GM12872 (cell line): ENCODE results near the gene TMEM117.

ENCODE experiments used
- TF ChIP-seq, protein P1 (sequence below): IDR thresholded peaks from 3 replicates; pipeline ENCODE4 v1.5.1; 2011; ENCODE audit warnings: low read depth, mild to moderate bottlenecking, low read length, moderate library complexity; ENCODE audit not compliant: insufficient read depth

Gene TMEM117

DNA sequence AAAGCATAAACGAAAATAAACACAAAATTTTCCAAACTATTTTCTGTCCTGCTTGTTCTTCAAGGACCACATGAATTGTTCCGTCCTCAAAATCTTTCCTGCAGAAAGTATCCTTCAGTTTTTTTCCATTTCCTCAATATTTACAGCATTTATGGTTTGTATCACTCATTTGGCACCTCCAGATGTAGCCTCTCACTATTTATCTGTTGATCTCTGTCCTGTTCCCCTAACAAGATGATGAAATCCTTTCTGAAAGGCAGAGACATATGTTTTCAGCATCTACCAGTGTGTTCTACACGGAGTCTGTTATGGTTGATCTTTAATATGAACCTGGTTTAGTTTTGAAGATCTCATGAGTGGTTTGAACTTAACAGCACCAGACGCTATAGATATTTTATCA is 550.1 kb downstream of the TMEM117 start:
- TF ChIP-seq, protein P1, sequence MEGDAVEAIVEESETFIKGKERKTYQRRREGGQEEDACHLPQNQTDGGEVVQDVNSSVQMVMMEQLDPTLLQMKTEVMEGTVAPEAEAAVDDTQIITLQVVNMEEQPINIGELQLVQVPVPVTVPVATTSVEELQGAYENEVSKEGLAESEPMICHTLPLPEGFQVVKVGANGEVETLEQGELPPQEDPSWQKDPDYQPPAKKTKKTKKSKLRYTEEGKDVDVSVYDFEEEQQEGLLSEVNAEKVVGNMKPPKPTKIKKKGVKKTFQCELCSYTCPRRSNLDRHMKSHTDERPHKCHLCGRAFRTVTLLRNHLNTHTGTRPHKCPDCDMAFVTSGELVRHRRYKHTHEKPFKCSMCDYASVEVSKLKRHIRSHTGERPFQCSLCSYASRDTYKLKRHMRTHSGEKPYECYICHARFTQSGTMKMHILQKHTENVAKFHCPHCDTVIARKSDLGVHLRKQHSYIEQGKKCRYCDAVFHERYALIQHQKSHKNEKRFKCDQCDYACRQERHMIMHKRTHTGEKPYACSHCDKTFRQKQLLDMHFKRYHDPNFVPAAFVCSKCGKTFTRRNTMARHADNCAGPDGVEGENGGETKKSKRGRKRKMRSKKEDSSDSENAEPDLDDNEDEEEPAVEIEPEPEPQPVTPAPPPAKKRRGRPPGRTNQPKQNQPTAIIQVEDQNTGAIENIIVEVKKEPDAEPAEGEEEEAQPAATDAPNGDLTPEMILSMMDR = no peak

DNA sequence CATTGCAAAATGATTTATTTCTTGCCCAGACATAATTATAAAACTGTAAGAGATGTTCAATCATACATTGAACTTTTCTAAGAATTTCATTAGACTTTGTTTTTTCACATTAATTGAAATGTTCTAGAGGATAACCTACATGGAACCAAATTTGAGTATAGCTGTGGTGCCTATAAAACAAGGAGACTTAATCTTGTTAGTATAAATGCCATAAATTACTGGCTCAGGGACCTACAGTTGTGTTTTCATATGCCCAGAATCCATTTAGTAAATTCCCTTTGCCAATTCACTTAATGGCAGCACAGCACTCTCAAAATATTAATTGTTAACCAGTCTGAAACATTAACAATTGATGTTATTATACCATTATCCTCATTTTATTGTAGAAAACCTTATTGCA is 551.7 kb downstream of the TMEM117 start:
- TF ChIP-seq, protein P1 = no peak

DNA sequence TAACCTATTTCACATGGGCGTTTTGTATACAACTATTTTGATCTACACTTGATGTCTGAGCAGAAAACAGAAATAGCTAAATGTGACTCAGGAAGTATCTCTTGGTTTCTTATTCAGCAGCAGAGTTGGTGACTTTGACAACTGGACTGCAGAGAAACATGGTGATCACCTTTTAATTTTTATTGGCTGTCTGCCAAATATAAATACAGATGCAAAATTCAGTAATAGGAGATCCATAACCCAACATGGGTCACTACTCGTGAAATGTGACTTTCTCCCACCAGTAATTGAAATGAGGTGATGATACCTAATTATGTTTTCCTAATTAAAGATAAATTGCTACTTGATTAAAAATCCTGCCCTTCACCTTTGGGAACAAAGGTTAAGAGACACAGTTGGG is 553.2 kb downstream of the TMEM117 start:
- TF ChIP-seq, protein P1 = no peak

- TF ChIP-seq, protein P1 = no peak
Observed at GRCh38 chr12:44389896-44390295, 554.0 kb downstream of the TMEM117 start.

DNA sequence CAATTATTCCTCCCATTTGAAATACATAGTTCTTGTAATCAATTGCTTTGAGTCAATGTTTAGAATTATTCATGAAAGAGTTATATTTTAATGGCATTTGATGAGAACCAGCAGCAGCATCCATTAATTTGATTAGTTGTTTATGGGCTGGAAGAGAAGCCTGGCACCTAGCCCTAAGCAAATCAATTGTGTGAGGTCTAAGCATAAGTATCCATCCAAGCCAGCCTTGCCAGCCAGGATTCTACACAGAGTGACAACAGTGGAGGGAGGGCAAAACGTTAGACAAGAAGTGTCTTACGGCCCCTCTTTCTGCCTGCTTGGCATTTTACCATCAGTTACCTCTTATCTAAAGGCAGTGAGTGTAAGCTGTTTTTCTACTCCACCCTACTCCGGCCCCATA is 561.8 kb downstream of the TMEM117 start:
- TF ChIP-seq, protein P1 = no peak

GRCh38 chr12:44403185-44403584 is 567.3 kb downstream of the TMEM117 start:
- TF ChIP-seq, protein P1 = no peak

- TF ChIP-seq, protein P1 = no peak
Observed at GRCh38 chr12:44405297-44405696, 569.4 kb downstream of the TMEM117 start.

DNA sequence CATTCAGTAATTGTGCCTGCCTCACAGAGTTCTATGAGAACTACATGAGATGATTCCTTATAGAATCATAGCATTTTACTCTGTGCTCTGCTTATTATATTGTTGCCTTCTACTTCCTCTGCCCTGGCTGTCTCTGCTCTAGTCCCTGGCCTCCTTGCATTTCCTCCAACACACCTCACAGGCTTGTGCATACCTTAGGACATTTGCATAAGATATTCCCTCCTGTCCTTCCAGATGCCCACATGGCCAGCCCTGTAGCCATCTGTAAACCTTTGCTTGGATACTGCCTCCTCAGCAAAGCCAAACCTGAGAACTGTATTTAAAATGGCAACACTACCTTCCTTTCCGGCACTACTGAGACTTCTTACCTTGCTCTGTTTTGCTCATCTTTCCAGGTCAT is 586.7 kb downstream of the TMEM117 start:
- TF ChIP-seq, protein P1 = no peak
